Measurements from ENCODE around the gene RADIL.

RADIL gene

GRCh38 chr7:4849390-4849789 lies 34.1 kb downstream of the RADIL start:
- DNase-seq = no peak

- no peak for DNase-seq
Measured at GRCh38 chr7:4845740-4846142, 37.8 kb downstream of the RADIL start.

DNA sequence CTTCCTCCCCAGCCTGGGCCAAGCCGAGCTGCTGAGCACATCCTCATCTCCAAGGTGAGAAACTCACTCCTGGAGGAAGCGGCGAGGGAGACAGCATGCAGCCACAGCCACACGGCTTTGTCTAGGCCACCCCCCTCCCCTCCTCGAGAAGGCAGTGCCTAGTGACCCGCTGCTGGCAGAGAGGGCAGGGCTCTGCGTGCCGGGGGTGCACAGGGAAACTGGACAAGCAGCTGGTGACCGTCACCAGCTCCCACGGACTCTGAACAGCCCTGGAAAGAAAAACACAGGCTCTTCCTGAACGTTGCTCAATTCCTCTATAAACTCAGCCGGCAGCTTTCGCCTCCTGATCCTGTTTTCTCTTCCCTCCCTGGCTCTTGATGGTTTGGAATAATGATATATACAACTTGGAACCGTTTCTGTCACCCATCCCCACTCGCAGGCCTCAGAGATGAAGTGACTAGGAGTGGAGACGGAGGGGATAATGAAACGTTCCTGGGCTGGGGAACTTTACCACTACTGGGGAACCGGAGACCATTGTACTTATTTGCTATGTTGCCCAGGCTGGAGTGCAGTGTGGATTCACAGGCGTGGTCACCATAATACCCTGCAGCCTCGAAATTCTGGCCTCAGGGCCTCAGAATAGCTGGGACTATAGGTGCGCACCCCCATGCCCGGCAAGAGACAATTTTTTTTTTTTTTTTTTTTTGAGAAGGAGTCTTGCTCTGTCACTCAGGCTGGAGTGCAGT lies 41.0 kb downstream of the RADIL start:
- no peak for DNase-seq

DNA sequence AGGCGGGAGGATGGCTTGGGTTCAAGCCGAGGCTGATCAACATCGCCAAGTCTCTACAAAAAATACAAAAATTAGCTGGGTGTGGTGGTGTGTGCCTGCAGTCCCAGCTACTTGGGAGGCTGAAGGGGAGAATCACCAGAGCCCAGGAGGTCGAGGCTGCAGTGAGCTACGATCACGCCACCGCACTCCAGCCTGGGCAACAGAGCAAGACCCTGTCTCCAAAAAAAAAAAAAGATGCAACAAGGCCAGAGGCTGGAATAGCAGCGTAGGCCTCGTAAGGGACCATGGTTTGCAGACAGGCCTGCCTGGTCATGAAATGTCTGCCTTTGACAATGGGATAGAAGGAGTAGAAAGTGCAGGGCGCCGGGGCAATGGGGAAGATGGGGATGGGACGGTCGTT lies 41.7 kb downstream of the RADIL start:
- DNase-seq = no peak

GRCh38 chr7:4841007-4841784 lies 42.3 kb downstream of the RADIL start:
- DNase-seq = no peak

DNA sequence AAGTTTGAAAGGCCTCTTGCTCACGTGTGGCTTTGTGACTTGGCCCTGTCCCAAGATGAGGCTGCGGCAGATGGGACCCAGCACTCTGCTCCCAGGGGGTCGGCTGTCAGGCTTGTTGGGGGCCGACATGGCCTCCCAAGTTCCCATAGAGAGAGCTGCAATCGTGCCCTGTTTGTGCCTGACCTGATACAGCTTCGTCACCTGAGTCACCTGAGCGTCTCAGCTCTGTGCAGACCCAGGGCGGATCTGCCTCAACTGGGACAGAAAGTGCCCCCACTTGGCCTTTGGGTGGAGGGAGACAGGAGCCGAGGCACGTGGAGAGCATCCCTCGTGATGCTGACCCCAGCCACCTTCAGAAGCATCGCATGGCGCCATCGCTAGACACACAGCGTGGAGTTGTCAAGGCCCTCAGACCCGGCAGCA lies 43.4 kb downstream of the RADIL start:
- no peak for DNase-seq

DNA sequence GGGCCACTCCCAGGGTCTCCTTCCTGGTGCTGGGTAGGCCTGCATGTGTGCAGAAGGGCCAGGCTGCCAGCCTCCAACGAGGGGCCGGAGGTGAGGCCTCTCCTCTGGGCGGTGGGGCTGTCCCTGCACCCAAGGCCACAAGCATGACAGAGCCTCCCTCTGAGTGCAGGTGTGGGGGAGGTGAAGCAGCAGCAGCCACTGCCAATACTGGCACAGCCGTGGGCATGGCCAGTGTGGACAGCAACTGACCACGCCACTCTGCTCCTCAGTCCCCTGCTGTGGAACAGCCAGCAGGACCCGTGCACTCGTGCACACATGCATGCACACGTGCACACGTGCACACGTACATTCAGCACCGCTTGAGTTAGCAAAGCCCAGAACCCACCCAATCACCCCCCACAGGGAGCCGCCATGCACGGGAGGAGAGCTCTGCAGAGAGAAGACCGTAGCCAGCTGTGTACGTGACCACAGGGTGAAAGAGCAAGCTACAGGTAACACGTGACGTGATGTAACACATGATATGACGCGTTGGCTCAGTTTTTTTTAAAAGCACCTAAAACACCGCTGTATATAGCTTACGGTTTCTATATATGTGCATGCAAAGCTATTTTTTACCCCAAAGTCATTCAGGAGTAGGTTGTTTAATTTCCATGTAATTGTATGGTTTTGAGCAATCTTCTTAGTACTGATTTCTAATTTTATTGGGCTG lies 44.7 kb downstream of the RADIL start:
- no peak for DNase-seq

DNA sequence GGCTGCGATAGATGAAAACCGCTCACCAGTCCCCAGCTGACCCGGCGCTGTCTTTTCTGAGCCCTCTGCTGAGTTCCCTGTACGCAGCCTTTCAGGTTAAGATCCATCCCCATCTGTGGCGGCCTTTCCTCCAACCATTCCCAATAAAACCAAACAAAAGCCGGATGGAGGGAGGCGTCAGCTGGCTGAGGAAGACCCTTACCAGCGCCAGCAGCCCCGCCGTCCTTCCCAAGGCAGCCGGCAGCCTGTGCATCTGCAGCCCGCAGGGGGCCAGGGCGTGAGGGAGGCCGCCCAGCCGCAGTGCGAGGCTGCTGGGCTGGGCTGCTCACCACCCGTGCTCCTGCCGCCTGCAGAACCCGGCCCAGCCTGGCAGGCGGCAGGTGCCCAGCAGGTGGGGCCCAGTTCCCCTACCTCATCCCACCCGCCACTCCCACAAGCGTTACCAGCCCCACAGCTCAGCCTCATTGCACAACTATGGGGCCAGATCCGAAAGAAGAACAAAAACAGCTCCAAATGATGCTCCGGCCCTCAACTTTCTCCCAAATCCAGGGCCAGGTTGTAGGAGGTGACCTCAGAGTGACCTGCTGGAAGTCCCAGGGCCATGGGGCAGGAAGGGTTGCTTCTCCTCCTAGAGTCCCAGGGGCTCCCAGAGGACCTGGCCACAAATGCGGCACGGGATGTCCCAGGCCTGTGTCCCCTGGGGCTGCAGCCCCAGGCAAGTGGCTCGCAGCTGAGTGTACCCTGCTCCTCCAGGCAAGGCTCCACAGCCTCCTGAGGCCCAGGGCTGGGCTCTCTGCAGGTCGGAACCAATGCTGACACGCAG lies 45.5 kb downstream of the RADIL start:
- no peak for DNase-seq

- no peak for DNase-seq
Measured at GRCh38 chr7:4837041-4837802, 46.3 kb downstream of the RADIL start.

GRCh38 chr7:4836206-4836661 lies 47.3 kb downstream of the RADIL start:
- DNase-seq = no peak

DNA sequence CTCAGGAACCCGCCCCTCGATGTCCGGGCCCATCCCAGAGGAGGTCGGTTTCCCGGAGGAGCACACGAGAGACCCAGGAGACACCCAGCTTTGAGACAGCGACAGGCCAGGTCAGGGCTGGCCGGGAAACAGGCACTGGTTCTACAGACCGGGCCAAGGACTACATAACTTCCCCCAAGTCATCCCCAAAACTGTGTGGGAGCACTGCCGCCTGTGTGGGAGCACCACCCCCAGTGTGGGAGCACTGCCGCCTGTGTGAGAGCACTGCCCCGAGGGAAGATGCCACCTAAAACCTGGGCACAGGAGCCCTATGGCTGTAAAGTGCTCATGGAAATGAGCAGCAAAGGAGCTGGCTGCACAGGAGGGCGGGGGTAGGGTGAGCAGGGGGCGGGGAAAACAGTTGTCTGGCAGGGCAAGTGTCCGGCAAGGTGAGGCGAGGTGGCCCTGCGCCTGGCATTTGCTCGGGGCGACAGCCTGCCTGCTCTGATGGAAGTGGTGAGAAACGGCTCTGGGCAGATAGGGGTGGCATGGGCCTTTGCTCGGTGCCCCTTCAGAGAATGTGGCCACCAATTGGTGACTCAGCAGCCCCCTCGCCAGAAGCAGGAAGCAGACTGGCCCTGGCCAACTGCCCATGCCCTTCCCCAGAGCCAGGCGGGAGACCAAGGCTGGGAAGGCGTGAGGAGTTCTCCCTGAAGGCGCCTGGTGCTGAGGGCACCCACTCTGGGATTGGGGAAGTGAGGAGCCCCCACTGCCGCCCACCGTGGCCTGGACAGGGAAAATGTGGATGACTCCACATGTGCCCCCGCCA lies 47.9 kb downstream of the RADIL start:
- DNase-seq = no peak

- no peak for DNase-seq
Measured at GRCh38 chr7:4834601-4835397, 48.7 kb downstream of the RADIL start.

DNA sequence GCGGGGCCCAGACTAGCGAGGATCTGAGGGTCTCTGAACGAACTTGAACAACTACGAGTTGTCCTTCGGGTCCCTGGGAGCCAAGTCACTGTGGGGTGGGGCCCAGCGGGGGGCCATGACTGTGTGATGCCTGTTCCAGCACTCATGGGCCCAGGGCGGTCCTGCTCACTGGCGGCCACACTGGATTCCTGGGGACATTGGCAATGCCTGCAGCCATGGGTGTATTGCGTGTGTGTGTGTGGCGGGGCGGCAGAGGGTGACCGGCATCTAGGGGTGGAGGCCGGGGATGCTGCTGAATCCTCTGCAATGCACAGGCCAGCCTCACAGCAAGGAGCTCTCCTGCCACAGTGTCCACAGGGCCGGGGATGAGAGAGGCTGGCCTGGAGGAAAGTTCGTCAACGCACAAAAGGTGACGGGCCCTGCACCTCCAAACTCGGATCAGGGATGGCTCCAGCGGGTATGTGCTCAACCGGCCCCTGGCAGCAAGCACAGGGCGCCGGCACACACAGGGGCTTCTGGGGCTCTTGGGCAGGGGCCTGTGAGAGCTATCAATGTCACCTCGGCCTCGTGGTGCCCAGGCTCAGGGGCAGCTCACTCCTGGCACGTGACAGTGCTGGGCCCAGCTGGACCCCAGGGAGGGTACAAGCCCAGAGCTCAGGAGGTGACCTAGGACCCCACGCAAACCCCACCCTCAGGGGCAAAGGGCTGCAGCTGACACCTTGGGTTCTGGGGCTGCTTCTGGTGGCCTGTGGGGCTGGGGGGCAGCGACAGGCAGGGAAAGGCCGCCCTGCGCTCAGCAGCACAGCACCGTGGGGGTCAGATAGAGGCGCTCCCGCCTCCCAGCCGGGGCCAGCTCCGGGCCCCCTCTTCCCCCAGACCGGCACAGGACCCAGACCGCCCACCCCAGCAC lies 49.6 kb downstream of the RADIL start:
- no peak for DNase-seq

DNA sequence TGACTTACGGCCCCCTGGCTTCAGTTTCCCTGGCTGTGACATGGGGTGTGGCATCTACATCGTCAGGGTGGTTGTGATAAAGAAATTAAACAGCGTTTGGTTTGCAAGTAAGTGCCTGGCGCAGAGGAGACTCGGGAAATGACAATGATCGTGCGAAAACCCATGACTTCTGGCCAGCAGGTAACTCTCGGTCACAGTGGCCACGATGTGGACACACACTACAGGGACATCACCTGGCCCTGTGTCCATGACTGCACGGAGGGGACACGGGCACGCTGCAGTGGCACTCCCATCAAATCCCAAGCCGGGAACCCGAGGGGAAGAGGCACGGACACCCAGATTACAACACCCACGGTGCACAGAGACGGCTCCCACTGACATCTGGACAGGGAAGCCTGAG lies 50.3 kb downstream of the RADIL start:
- no peak for DNase-seq

GRCh38 chr7:4832711-4833110 lies 50.8 kb downstream of the RADIL start:
- no peak for DNase-seq

DNA sequence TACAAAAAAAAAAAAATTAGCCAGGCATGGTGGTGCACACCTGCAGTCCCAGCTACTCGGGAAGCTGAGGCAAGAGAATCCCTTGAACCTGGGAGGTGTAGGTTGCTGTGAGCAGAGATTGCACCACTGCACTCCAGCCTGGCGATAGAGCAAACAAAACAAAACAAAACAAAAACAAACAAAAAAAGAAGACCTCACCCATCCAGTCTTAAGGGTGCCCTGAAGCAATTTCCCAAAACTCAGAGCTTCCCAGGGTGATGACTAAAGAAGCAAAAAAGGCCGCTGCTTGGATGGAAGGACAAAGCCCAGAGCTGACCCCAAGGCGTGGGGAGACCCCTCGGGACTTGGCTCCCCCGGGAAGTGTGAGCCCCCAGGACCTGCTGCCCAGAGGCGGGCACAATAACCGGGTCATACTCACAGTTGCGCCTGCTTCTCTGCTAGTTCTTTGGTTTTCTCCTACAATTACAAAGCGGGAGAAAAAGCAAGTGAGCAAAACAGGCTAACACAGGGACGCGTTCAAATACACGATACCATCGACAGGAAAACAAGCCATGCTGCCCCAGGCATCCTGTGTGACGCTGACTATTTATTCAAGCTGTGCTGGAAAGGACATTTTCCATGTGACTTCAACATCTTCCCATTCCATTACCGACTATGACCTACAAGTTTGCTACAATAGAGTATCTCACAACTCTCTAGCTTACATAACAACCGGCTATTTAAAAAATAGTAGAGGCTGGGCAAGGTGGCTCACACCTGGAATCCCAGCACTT lies 51.6 kb downstream of the RADIL start:
- DNase-seq = no peak

DNA sequence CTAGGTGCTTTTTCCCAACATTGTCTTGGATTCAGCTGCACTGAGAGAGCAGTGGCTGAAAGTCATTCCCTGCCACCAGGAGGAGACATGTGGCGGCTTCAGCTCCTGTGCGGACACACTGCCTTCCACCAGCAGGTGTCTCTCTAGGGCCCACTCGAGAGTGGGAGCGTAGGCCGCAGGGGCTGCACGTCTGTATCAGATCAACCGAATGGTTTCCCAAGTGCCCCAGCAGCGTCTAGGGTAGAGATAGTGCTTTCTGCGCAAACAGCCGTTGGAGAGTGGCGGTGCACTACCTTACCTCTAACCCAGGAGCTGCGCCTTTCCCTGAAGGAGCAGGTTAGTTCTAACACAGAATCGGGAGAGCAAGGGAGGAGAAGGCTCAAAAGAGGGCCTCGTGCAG lies 53.3 kb downstream of the RADIL start:
- peak; percentile 71 to 74 for DNase-seq

GRCh38 chr7:4828720-4829383 lies 54.7 kb downstream of the RADIL start:
- no peak for DNase-seq
